ENCODE measurements around the gene GLIPR2.

The GLIPR2 gene

DNA sequence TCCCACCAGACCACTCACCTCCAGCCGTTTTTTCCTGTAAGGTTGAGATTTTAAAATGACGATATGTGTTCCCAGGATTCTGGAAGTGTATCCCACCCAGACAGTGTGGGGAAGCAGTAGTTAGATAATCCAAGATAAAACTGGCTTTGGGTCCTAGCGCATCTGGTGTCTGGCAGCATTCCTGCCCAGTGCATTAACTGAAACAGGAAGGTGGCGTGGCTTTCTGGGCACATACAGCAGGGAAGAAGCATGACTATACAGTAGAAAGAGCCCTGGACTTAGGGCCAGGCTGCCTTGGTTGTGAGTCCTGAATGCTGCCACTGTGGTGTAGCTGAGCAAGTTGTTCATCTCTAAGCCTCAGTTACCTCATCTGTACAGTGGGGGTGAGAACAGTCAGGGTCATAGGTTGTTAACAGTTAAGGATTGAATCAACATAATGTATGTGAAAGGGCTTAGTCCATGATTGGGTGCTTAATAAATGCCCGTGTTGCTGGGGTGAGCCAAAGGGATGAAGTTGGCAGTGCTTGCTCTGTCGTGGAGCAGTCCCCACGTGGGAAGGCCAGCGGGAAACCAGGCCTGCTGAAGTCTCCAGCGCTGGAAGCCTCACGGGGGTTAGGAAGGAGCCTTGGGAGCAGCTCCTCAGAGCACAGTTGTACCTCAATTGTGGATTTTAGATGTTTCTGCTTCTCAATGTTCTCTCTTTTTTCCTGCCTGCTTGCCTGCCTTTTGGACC is 72.2 kb downstream of the GLIPR2 start:
- H3K23ac ChIP-seq (ENCODE audit: low read depth, low read length, poor library complexity): no peak overlapping the region
- peaks cover 20% of the 10 kb centered on the region for H3K79me1 ChIP-seq (ENCODE audit: low read depth, low read length)
- no peak overlapping the region for H3K14ac ChIP-seq (ENCODE audit: low read length)
- H2BK12ac ChIP-seq (ENCODE audit: low read length): no peak overlapping the region
- H4K91ac ChIP-seq (ENCODE audit: low read depth, low read length, poor library complexity): no peak overlapping the region
- H3K27me3 ChIP-seq (ENCODE audit: control insufficient read depth in 3 of 3, insufficient read depth in 3 of 3, low read depth in 1 of 3, low read length in 3 of 3): no peaks in the 10 kb centered on the region
- no peak overlapping the region for H2BK120ac ChIP-seq (ENCODE audit: low read depth, low read length)
- H3K4me1 ChIP-seq (ENCODE audit: control insufficient read depth in 2 of 2, insufficient read depth in 1 of 2, low read depth in 1 of 2, low read length in 2 of 2): peaks cover 3 to 13% of the 10 kb centered on the region in 2 donors
- no peak overlapping the region for H2BK5ac ChIP-seq (ENCODE audit: low read length)
- no peak overlapping the region for H3K4me3 ChIP-seq (ENCODE audit: low read length in 2 of 2)
- H4K8ac ChIP-seq (ENCODE audit: low read depth, low read length): no peak overlapping the region
- no peak overlapping the region for H3K18ac ChIP-seq (ENCODE audit: low read length)
- WGBS, 2 donors (ENCODE audit: extremely low coverage in 2 of 2, insufficient read length in 2 of 2, insufficient replicate concordance in 1 of 2): no CpG with 5 or more reads among the region's 10 CpGs
- no peak overlapping the region for H3K27ac ChIP-seq (replicated peaks; ENCODE audit: low read length)
- H2AK5ac ChIP-seq (ENCODE audit: low read depth, low read length): no peak overlapping the region
- no peak overlapping the region for H3K4me2 ChIP-seq (ENCODE audit: insufficient read depth, low read length, poor library complexity, severe bottlenecking)
- H3K9me3 ChIP-seq (replicated peaks in 1 of 2; ENCODE audit: control insufficient read depth in 2 of 2, insufficient read depth in 1 of 2, low read depth in 1 of 2, low read length in 2 of 2): no peaks in the 10 kb centered on the region
- peaks cover 60 to 96% of the 10 kb centered on the region in 2 donors for H3K36me3 ChIP-seq (replicated peaks in 1 of 2; ENCODE audit: control insufficient read depth in 2 of 2, insufficient read depth in 2 of 2, low read length in 2 of 2)
- no peak overlapping the region for H3K4ac ChIP-seq (ENCODE audit: low read length)
- H2AFZ ChIP-seq (ENCODE audit: low read length): no peak overlapping the region
- no peak for DNase-seq (ENCODE audit: low spot score)
- no peak overlapping the region for H3K9ac ChIP-seq (ENCODE audit: low read depth, low read length, poor library complexity)
- H2BK15ac ChIP-seq (ENCODE audit: low read length): no peak overlapping the region

GRCh38 chr9:36210722-36211121 is 74.2 kb downstream of the GLIPR2 start:
- H4K91ac ChIP-seq (ENCODE audit: low read depth, low read length, poor library complexity): no peak overlapping the region
- no peak overlapping the region for H3K27ac ChIP-seq (replicated peaks; ENCODE audit: low read length)
- WGBS, 2 donors (ENCODE audit: extremely low coverage in 2 of 2, insufficient read length in 2 of 2, insufficient replicate concordance in 1 of 2): no CpG with 5 or more reads among the region's 8 CpGs
- H3K14ac ChIP-seq (ENCODE audit: low read length): no peak overlapping the region
- no peak overlapping the region for H2BK15ac ChIP-seq (ENCODE audit: low read length)
- H3K36me3 ChIP-seq (replicated peaks in 1 of 2; ENCODE audit: control insufficient read depth in 2 of 2, insufficient read depth in 2 of 2, low read length in 2 of 2): peaks cover 45 to 97% of the 10 kb centered on the region in 2 donors
- H3K4me1 ChIP-seq (ENCODE audit: control insufficient read depth in 2 of 2, insufficient read depth in 1 of 2, low read depth in 1 of 2, low read length in 2 of 2): peaks cover 3 to 13% of the 10 kb centered on the region in 2 donors
- H2BK12ac ChIP-seq (ENCODE audit: low read length): no peak overlapping the region
- no peak overlapping the region for H2BK5ac ChIP-seq (ENCODE audit: low read length)
- H3K4me3 ChIP-seq (ENCODE audit: low read length in 2 of 2): no peak overlapping the region
- no peaks in the 10 kb centered on the region for H3K9me3 ChIP-seq (replicated peaks in 1 of 2; ENCODE audit: control insufficient read depth in 2 of 2, insufficient read depth in 1 of 2, low read depth in 1 of 2, low read length in 2 of 2)
- H3K79me1 ChIP-seq (ENCODE audit: low read depth, low read length): peaks cover 20% of the 10 kb centered on the region
- H2AFZ ChIP-seq (ENCODE audit: low read length): no peak overlapping the region
- H3K4ac ChIP-seq (ENCODE audit: low read length): no peak overlapping the region
- no peak overlapping the region for H3K23ac ChIP-seq (ENCODE audit: low read depth, low read length, poor library complexity)
- H4K8ac ChIP-seq (ENCODE audit: low read depth, low read length): no peak overlapping the region
- no peak overlapping the region for H2BK120ac ChIP-seq (ENCODE audit: low read depth, low read length)
- no peak for DNase-seq (ENCODE audit: low spot score)
- H3K18ac ChIP-seq (ENCODE audit: low read length): no peak overlapping the region
- no peak overlapping the region for H3K4me2 ChIP-seq (ENCODE audit: insufficient read depth, low read length, poor library complexity, severe bottlenecking)
- no peak overlapping the region for H2AK5ac ChIP-seq (ENCODE audit: low read depth, low read length)
- H3K27me3 ChIP-seq (ENCODE audit: control insufficient read depth in 3 of 3, insufficient read depth in 3 of 3, low read depth in 1 of 3, low read length in 3 of 3): no peaks in the 10 kb centered on the region
- no peak overlapping the region for H3K9ac ChIP-seq (ENCODE audit: low read depth, low read length, poor library complexity)

- DNase-seq (ENCODE audit: low spot score): no peak
- Histone ChIP-seq H3K4me2 (ENCODE audit: insufficient read depth, low read length, poor library complexity, severe bottlenecking) (no peak overlapping the region), H3K36me3 (replicated peaks in 1 of 2; ENCODE audit: control insufficient read depth in 2 of 2, insufficient read depth in 2 of 2, low read length in 2 of 2) (peaks cover 46 to 94% of the 10 kb centered on the region in 2 donors), H3K27ac (replicated peaks; ENCODE audit: low read length) (no peak overlapping the region), H3K79me1 (ENCODE audit: low read depth, low read length) (peaks cover 18% of the 10 kb centered on the region), H3K9me3 (replicated peaks in 1 of 2; ENCODE audit: control insufficient read depth in 2 of 2, insufficient read depth in 1 of 2, low read depth in 1 of 2, low read length in 2 of 2) (no peaks in the 10 kb centered on the region), H2AFZ (ENCODE audit: low read length) (no peak overlapping the region), H3K4me1 (ENCODE audit: control insufficient read depth in 2 of 2, insufficient read depth in 1 of 2, low read depth in 1 of 2, low read length in 2 of 2) (peaks cover 3 to 12% of the 10 kb centered on the region in 2 donors), H3K14ac (ENCODE audit: low read length) (no peak overlapping the region), H3K9ac (ENCODE audit: low read depth, low read length, poor library complexity) (no peak overlapping the region), H2AK5ac (ENCODE audit: low read depth, low read length) (no peak overlapping the region), H2BK120ac (ENCODE audit: low read depth, low read length) (no peak overlapping the region), H4K8ac (ENCODE audit: low read depth, low read length) (no peak overlapping the region), H3K4me3 (ENCODE audit: low read length in 2 of 2) (no peak overlapping the region), H2BK15ac (ENCODE audit: low read length) (no peak overlapping the region), H2BK12ac (ENCODE audit: low read length) (no peak overlapping the region), H2BK5ac (ENCODE audit: low read length) (no peak overlapping the region), H3K4ac (ENCODE audit: low read length) (no peak overlapping the region), H4K91ac (ENCODE audit: low read depth, low read length, poor library complexity) (no peak overlapping the region), H3K27me3 (ENCODE audit: control insufficient read depth in 3 of 3, insufficient read depth in 3 of 3, low read depth in 1 of 3, low read length in 3 of 3) (no peaks in the 10 kb centered on the region), H3K23ac (ENCODE audit: low read depth, low read length, poor library complexity) (no peak overlapping the region), H3K18ac (ENCODE audit: low read length) (no peak overlapping the region)
- WGBS, 2 donors (ENCODE audit: extremely low coverage in 2 of 2, insufficient read length in 2 of 2, insufficient replicate concordance in 1 of 2): no CpG with 5 or more reads among the region's 7 CpGs
Observed at GRCh38 chr9:36211510-36211909, 75.0 kb downstream of the GLIPR2 start.

DNA sequence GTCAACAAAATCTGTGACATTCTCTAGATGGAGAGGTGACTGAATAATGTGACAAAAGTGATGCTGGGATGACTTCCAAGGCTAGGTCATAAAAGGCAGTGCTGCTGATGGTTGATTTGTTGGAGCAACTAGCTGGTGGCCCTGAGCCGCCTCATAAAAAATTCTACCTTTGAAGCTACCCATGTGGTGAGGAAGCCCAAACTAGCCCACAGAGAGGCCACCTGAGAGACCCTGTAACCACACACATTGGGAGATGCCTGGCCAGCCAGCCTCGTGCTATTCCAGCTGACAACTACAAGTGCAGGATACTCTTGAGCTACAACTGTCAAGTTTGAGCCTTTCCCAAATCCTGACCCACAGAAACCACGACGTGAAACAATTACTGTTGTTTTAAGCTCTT is 76.9 kb downstream of the GLIPR2 start:
- H3K27me3 ChIP-seq (ENCODE audit: control insufficient read depth in 3 of 3, insufficient read depth in 3 of 3, low read depth in 1 of 3, low read length in 3 of 3): no peaks in the 10 kb centered on the region
- no peak overlapping the region for H3K14ac ChIP-seq (ENCODE audit: low read length)
- peaks cover 45 to 97% of the 10 kb centered on the region in 2 donors for H3K36me3 ChIP-seq (replicated peaks in 1 of 2; ENCODE audit: control insufficient read depth in 2 of 2, insufficient read depth in 2 of 2, low read length in 2 of 2)
- H3K9me3 ChIP-seq (replicated peaks in 1 of 2; ENCODE audit: control insufficient read depth in 2 of 2, insufficient read depth in 1 of 2, low read depth in 1 of 2, low read length in 2 of 2): no peaks in the 10 kb centered on the region
- no peak overlapping the region for H4K8ac ChIP-seq (ENCODE audit: low read depth, low read length)
- no peak overlapping the region for H3K4me2 ChIP-seq (ENCODE audit: insufficient read depth, low read length, poor library complexity, severe bottlenecking)
- H3K23ac ChIP-seq (ENCODE audit: low read depth, low read length, poor library complexity): no peak overlapping the region
- no peak overlapping the region for H3K18ac ChIP-seq (ENCODE audit: low read length)
- H3K4ac ChIP-seq (ENCODE audit: low read length): no peak overlapping the region
- no peak overlapping the region for H2AK5ac ChIP-seq (ENCODE audit: low read depth, low read length)
- no peak overlapping the region for H3K9ac ChIP-seq (ENCODE audit: low read depth, low read length, poor library complexity)
- H2BK12ac ChIP-seq (ENCODE audit: low read length): no peak overlapping the region
- H2AFZ ChIP-seq (ENCODE audit: low read length): no peak overlapping the region
- H3K27ac ChIP-seq (replicated peaks; ENCODE audit: low read length): no peak overlapping the region
- no peak for DNase-seq (ENCODE audit: low spot score)
- H2BK5ac ChIP-seq (ENCODE audit: low read length): no peak overlapping the region
- no peak overlapping the region for H2BK15ac ChIP-seq (ENCODE audit: low read length)
- no peak overlapping the region for H3K4me3 ChIP-seq (ENCODE audit: low read length in 2 of 2)
- no peak overlapping the region for H2BK120ac ChIP-seq (ENCODE audit: low read depth, low read length)
- WGBS, 2 donors (ENCODE audit: extremely low coverage in 2 of 2, insufficient read length in 2 of 2, insufficient replicate concordance in 1 of 2): no CpG with 5 or more reads among the region's 4 CpGs
- peaks cover 14% of the 10 kb centered on the region for H3K79me1 ChIP-seq (ENCODE audit: low read depth, low read length)
- peaks cover 0 to 3% of the 10 kb centered on the region in 2 donors for H3K4me1 ChIP-seq (ENCODE audit: control insufficient read depth in 2 of 2, insufficient read depth in 1 of 2, low read depth in 1 of 2, low read length in 2 of 2)
- H4K91ac ChIP-seq (ENCODE audit: low read depth, low read length, poor library complexity): no peak overlapping the region
